Keratinocyte (primary cell): Measurements from ENCODE around the gene ANKRD2.

Experiments used
- EZH2 ChIP-seq: IDR thresholded peaks from one replicate; pipeline ENCODE4 v1.6.1; 2012; ENCODE audit warnings: inconsistent platforms, mild to moderate bottlenecking, low read length, moderate library complexity
- TF ChIP-seq, protein P1 (sequence below), 3 experiments: IDR thresholded peaks in 1 of 3; conservative IDR thresholded peaks in 1 of 3; optimal IDR thresholded peaks in 1 of 3; 2 replicates in 2 of 3; 3 replicates in 1 of 3; pipeline versions ENCODE3 to v1.5.1; 2011; ENCODE audit warnings: low read length in 3 of 3, mild to moderate bottlenecking in 3 of 3, moderate library complexity in 2 of 3, control low read depth in 1 of 3, inconsistent platforms in 1 of 3; ENCODE audit not compliant: insufficient read depth in 2 of 3; ENCODE audit errors: extremely low read depth in 1 of 3

DNA sequence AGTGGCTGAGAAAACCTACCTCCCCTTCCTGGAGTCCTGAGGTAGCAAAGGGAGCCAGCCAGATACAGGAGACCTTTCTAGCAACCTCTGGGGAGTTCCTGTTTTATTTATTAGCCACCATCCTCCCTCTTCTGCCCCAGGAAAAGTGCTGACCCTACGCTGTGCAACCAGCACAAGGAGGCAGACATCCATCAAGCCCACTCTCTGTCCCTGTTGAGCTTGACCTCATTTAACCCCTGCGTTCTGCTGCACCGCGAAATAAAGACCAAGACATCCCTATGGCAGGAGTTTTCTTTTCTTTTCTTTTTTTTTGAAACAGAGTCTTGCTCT lies 25.3 kb upstream of the ANKRD2 start:
- TF ChIP-seq EZH2, result no peak
- TF ChIP-seq, protein P1, sequence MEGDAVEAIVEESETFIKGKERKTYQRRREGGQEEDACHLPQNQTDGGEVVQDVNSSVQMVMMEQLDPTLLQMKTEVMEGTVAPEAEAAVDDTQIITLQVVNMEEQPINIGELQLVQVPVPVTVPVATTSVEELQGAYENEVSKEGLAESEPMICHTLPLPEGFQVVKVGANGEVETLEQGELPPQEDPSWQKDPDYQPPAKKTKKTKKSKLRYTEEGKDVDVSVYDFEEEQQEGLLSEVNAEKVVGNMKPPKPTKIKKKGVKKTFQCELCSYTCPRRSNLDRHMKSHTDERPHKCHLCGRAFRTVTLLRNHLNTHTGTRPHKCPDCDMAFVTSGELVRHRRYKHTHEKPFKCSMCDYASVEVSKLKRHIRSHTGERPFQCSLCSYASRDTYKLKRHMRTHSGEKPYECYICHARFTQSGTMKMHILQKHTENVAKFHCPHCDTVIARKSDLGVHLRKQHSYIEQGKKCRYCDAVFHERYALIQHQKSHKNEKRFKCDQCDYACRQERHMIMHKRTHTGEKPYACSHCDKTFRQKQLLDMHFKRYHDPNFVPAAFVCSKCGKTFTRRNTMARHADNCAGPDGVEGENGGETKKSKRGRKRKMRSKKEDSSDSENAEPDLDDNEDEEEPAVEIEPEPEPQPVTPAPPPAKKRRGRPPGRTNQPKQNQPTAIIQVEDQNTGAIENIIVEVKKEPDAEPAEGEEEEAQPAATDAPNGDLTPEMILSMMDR (optimal IDR thresholded peaks at IDR 0.05 in 1 of 3, IDR thresholded peaks at IDR 0.05 in 1 of 3, conservative IDR thresholded peaks at IDR 0.05 in 1 of 3; ENCODE audit: extremely low read depth in 1 of 3, insufficient read depth in 2 of 3, low read length in 3 of 3), result no peak
